SJSA1 (cell line): ENCODE results near the gene CERS6. TPM values are rescaled to one million over a fixed set of nuclear protein-coding genes. Genes with fewer than 3 reads are reported as not detected.
"Not testable (repeated sequence)": the region's sequence is repeated elsewhere in the genome, so short reads cannot be mapped to it uniquely, and the experiment has no call there.

Experiments
- DNase-seq, 2 experiments: peaks; one replicate each; pipeline ENCODE4 v3.0.0-alpha.2; 2015 to 2020; ENCODE audit warnings: low spot score in 2 of 2, low read depth in 1 of 2
- H3K27ac ChIP-seq: fragments of 250-450 bp; sonication (Bioruptor Pico); 2 replicates; pipeline ENCODE4 v1.5.1; 2020; ENCODE audit warnings: mild to moderate bottlenecking, moderate library complexity
- H3K27me3 ChIP-seq: fragments of 250-450 bp; sonication (Bioruptor Pico); replicated peaks from 2 replicates; pipeline ENCODE4 v1.5.1; 2020; ENCODE audit warnings: mild to moderate bottlenecking, moderate library complexity
- H3K36me3 ChIP-seq: fragments of 250-450 bp; sonication (Bioruptor Pico); 2 replicates; pipeline ENCODE4 v1.5.1; 2020; ENCODE audit warnings: mild to moderate bottlenecking
- H3K4me1 ChIP-seq: fragments of 250-450 bp; sonication (Bioruptor Pico); replicated peaks from 2 replicates; pipeline ENCODE4 v1.6.1; 2021; ENCODE audit warnings: mild to moderate bottlenecking
- H3K4me3 ChIP-seq: fragments of 250-450 bp; sonication (Bioruptor Pico); 2 replicates; pipeline ENCODE4 v1.5.1; 2020; ENCODE audit warnings: mild to moderate bottlenecking
- H3K9me3 ChIP-seq: fragments of 250-450 bp; sonication (Bioruptor Pico); replicated peaks from 2 replicates; pipeline ENCODE4 v1.5.1; 2020; ENCODE audit warnings: mild to moderate bottlenecking
- total RNA-seq: library from RNA; depleted of rRNA; stranded (reverse); fragments of >200 nt; shearing (Covaris generic); gene quantifications from 2 replicates; pipeline ENCODE4 v1.2.3, GENCODE V29; 2014; rRNA removed

Gene CERS6
- total RNA-seq = 33.0 and 43.7 TPM in 2 replicates

DNA sequence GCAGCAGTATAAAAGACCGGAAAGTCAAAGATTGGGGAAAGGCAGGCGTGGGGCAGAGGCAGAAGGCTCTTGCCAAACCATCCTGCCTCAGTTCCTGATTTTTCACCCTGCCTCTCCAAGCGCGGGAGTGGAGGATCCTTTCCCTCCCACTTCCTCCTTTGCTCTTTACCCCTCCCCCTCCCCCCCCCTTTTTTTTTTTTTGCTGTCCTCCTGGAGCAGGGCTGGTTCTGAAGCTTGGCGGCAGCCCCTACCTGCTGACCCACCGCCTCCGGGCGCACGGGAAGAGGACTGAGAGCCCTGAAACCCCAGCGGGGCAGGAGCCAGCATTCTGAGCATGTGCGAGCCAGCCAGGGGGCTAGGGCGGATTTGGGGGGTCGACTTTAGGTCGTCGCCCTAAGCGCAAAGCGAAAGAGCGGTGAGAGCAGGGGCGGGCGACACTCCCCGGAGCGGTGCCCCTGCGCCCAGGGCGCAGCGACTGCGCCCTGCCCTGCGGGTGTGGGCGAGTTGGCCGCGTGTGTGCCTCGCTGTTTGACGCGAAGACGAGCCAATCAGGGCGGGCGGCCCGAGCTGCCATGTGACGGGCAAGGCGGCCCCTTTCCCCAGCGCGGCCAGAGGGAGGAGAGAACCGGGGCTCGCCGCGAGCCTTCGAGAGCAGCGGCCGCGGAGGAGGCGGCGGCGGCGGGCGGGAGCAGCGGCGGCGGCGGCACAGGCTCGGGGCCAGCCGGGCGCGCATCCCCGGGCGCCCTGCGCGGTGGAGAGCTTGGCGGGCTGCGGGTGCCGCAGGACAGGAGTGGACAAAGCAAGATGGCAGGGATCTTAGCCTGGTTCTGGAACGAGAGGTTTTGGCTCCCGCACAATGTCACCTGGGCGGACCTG lies at the start of gene CERS6:
CERS6 (plus strand) TSS at position 628 of the 876 bp plus-strand sequence; CDS start at position 805, 177 bp downstream.
- peak; percentile 93 to 96 for DNase-seq
- Histone ChIP-seq H3K9me3 (no peaks in the 10 kb centered on the region), H3K4me3 (peak within 1 kb of the TSS; percentile 79)

GRCh38 chr2:168412301-168412700 lies 43.8 kb upstream of the CERS6 start:
- DNase-seq, H3K27me3 ChIP-seq, H3K4me1 ChIP-seq, H3K27ac ChIP-seq, H3K9me3 ChIP-seq, H3K36me3 ChIP-seq, H3K4me3 ChIP-seq: not testable (repeated sequence)

More for the DNA sequence above, at the start of gene CERS6:
- Histone ChIP-seq H3K27me3 (no peaks in the 10 kb centered on the region), H3K4me1 (peaks cover 17% of the 10 kb centered on the region), H3K27ac (peak within 1 kb of the TSS; percentile 77), H3K36me3 (peaks cover 6% of the 10 kb centered on the region)

DNA sequence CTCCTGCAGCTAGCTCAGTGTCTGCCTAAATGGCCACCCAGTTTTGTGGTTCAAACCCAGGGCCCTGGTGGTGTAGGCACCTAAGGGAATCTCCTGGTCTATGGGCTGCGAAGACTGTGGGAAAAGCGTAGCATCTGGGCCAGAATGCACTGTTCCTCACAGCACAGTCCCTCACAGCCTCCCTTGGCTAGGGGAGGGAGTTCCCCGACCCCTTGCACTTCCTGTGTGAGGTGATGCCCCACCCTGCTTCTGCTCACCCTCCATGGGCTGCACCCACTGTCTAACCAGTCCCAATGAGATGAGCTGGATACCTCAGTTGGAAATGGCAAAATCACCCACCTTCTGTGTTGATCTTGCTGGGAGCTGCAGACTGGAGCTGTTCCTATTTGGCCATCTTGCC lies 43.0 kb upstream of the CERS6 start:
- H3K36me3 ChIP-seq, H3K27me3 ChIP-seq, H3K4me1 ChIP-seq, H3K27ac ChIP-seq, H3K4me3 ChIP-seq, DNase-seq, H3K9me3 ChIP-seq: not testable (repeated sequence)

DNA sequence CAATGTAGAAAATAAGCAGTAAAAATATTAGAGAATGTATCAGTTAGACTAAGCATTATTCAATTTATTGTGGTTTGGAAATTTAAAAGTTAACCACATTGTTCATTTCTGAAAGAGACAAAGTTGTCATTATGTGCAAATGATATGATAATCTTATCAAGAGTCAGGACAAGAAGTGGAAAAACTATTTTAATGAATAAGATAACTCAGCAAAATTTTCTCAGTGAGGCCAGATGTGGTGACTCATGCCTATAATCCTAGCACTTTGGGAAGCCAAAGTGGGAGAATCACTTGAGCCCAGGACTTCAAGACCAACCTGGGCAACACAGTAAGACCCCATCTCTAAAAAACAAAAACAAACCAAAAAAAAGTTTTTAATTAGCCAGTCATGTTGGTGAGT lies 39.5 kb upstream of the CERS6 start:
- no peak overlapping the region for H3K27ac ChIP-seq
- H3K9me3 ChIP-seq = no peaks in the 10 kb centered on the region
- H3K4me1 ChIP-seq = no peaks in the 10 kb centered on the region
- H3K36me3 ChIP-seq = no peaks in the 10 kb centered on the region
- H3K4me3 ChIP-seq = no peak overlapping the region
- no peak for DNase-seq
- H3K27me3 ChIP-seq = no peaks in the 10 kb centered on the region

DNA sequence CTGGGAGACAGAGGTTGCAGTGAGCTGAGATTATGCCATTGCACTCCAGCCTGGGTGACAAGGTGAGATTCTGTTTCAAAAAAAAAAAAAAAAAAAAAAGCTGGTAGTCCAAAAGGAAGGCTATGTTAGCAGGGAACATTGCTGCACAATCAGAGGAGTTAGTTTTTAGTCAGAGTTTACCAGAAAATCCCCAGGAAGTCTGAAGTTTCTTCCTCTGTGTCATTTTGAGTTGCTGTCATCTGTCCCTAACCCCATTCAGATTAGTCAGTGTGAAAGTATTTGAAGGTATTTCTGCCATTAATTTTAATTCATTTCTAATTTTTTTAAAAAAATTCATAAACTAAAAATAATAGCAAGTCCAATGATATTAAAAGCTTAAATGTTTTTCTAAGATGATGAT lies 33.5 kb upstream of the CERS6 start:
- Histone ChIP-seq H3K4me3 (no peak overlapping the region), H3K36me3 (no peaks in the 10 kb centered on the region), H3K4me1 (no peaks in the 10 kb centered on the region), H3K27me3 (no peaks in the 10 kb centered on the region), H3K27ac (no peak overlapping the region), H3K9me3 (no peaks in the 10 kb centered on the region)
- DNase-seq = no peak

GRCh38 chr2:168424112-168424951 lies 31.7 kb upstream of the CERS6 start:
- Histone ChIP-seq H3K27me3 (no peaks in the 10 kb centered on the region), H3K4me1 (no peaks in the 10 kb centered on the region), H3K27ac (no peak overlapping the region), H3K36me3 (no peaks in the 10 kb centered on the region), H3K9me3 (no peaks in the 10 kb centered on the region), H3K4me3 (no peak overlapping the region)
- no peak for DNase-seq

DNA sequence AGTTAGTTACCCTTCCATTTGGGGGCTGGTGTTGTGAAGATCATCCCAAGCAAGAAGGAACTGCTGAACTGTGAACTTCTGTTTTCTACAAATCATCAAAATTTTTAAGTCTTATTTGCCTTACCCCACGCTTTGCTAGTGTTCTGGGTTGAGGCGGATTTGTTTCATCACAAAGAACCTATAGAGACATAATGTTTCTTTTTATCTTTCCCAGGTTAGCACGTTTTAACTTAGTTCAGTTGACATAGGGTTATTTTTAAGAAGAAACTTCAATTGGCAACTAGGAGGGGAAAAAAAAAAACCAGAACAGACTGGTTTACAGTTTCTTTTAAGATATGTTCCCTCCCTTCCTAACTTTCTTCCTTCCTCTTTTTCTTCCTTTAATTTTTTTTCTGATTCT lies 31.1 kb upstream of the CERS6 start:
- H3K27ac ChIP-seq = no peak overlapping the region
- no peaks in the 10 kb centered on the region for H3K27me3 ChIP-seq
- H3K36me3 ChIP-seq = no peaks in the 10 kb centered on the region
- no peaks in the 10 kb centered on the region for H3K4me1 ChIP-seq
- no peak overlapping the region for H3K4me3 ChIP-seq
- no peak for DNase-seq
- H3K9me3 ChIP-seq = no peaks in the 10 kb centered on the region

DNA sequence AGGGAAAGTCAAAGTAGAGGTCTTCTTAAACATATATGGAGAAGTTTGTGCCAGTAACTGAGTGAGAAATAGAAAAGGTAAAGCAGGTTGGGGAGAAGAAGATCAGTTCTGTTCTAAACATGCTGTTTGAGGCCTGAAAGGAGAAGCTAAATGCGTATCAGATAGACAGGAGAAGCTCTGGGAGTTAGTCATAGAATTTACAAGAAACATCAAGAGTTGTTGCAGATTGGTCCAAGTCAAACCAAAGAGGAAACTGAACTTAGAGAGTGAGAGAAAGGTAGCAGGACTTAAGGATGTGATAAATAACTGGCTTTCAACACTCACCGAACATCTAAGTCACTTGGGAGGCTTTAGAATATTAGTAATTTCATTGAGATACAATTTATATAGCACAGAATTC lies 29.2 kb upstream of the CERS6 start:
- H3K27ac ChIP-seq = no peak overlapping the region
- no peaks in the 10 kb centered on the region for H3K36me3 ChIP-seq
- no peaks in the 10 kb centered on the region for H3K9me3 ChIP-seq
- H3K4me3 ChIP-seq = no peak overlapping the region
- no peak for DNase-seq
- H3K27me3 ChIP-seq = no peaks in the 10 kb centered on the region
- no peaks in the 10 kb centered on the region for H3K4me1 ChIP-seq

GRCh38 chr2:168427451-168427850 lies 28.6 kb upstream of the CERS6 start:
- Histone ChIP-seq H3K9me3 (no peaks in the 10 kb centered on the region), H3K27ac (no peak overlapping the region), H3K4me3 (no peak overlapping the region), H3K4me1 (no peaks in the 10 kb centered on the region), H3K27me3 (no peaks in the 10 kb centered on the region), H3K36me3 (no peaks in the 10 kb centered on the region)
- DNase-seq = peak in 1 of 2 experiments; percentile 39

- H3K4me1 ChIP-seq = no peaks in the 10 kb centered on the region
- no peak overlapping the region for H3K4me3 ChIP-seq
- DNase-seq = no peak
- H3K9me3 ChIP-seq = no peaks in the 10 kb centered on the region
- no peaks in the 10 kb centered on the region for H3K36me3 ChIP-seq
- H3K27ac ChIP-seq = no peak overlapping the region
- no peaks in the 10 kb centered on the region for H3K27me3 ChIP-seq
Observed at GRCh38 chr2:168428431-168428830, 27.6 kb upstream of the CERS6 start.

GRCh38 chr2:168429988-168430387 lies 26.1 kb upstream of the CERS6 start:
- Histone ChIP-seq H3K27me3 (no peaks in the 10 kb centered on the region), H3K4me3 (no peak overlapping the region), H3K27ac (no peak overlapping the region), H3K36me3 (no peaks in the 10 kb centered on the region), H3K4me1 (no peaks in the 10 kb centered on the region), H3K9me3 (no peaks in the 10 kb centered on the region)
- no peak for DNase-seq

DNA sequence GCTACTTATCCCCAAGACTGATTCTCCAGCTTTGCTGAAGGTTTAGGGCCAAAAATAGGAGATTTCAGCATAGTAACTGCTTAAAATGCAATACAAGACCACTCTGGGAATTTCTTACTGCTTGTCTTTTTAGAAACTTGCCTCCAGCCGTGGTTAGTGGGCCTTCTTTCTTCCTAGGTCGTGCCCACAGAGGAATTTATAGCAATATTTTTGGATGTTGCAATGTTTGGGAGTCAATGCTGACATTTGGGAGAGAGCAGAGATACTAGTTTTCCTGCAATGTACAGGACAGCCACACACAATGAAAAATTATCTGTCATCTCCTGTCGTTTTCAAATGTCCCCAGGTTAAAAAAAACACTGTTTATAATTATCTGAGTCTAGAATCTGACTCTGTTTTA lies 25.6 kb upstream of the CERS6 start:
- no peak for DNase-seq
- no peaks in the 10 kb centered on the region for H3K27me3 ChIP-seq
- no peaks in the 10 kb centered on the region for H3K4me1 ChIP-seq
- H3K36me3 ChIP-seq = no peaks in the 10 kb centered on the region
- no peaks in the 10 kb centered on the region for H3K9me3 ChIP-seq
- H3K27ac ChIP-seq = no peak overlapping the region
- H3K4me3 ChIP-seq = no peak overlapping the region

DNA sequence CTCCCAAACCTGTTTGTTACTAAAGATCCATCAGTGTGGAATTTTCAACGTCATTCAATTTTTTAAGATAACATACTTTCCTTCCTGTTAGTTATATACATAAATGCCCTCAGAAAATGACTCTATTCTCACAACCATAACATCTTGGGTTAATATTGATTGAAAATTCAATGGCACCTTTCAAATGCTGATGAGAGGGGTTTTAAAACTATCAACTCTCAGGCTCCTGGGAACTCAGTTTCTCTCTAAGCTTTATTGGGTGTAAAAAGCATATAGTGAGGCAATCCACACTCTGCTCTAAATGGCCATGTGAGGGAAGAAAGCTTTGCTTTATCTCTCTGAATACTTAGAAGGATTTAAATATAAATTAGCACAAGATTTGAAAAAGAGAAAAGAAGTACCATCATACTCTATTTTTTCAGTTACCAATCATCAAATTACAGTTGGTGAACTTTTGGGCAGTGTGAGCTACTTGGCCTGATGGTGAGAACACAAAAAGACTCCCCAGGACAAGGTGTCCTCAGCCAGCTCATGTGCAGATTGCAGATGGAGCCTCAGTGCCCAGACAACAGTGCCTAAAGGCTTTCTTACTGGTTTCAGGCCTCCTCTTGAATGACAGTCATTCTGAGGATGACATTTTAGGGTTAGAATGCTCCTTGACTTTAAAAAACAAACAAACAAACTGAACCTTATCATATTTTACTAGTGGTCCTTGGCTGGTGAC lies 24.6 kb upstream of the CERS6 start:
- H3K36me3 ChIP-seq = no peaks in the 10 kb centered on the region
- DNase-seq = no peak
- H3K4me3 ChIP-seq = no peak overlapping the region
- H3K27ac ChIP-seq = no peak overlapping the region
- H3K27me3 ChIP-seq = no peaks in the 10 kb centered on the region
- no peaks in the 10 kb centered on the region for H3K4me1 ChIP-seq
- H3K9me3 ChIP-seq = no peaks in the 10 kb centered on the region
